OCI-LY3 (cell line): Measurements from ENCODE around the gene OPCML.

ENCODE experiments used
- H2AFZ ChIP-seq: fragments of 200-600, 300-600 bp; shearing (Covaris generic); 2 replicates; pipeline ENCODE4 v1.6.0; 2014; ENCODE audit warnings: antibody characterized with exemption, low read depth, low read length
- H3K27ac ChIP-seq: fragments of 200-600, 300-600 bp; sonication (generic); 2 replicates; pipeline ENCODE4 v1.5.1; 2014; ENCODE audit warnings: mild to moderate bottlenecking, low read length, moderate library complexity, mixed read lengths
- H3K27me3 ChIP-seq: fragments of 200-600, 300-600 bp; sonication (generic); 2 replicates; pipeline ENCODE4 v1.6.1; 2014; ENCODE audit warnings: low read depth, low read length, mixed read lengths
- H3K36me3 ChIP-seq: fragments of 200-600, 300-600 bp; sonication (generic); replicated peaks from 2 replicates; pipeline ENCODE3; 2014; ENCODE audit warnings: low read depth, low read length, mixed read lengths
- H3K4me1 ChIP-seq: fragments of 300-600, 200-600 bp; sonication (generic); 2 replicates; pipeline ENCODE4 v1.6.1; 2014; ENCODE audit warnings: low read length, mixed read lengths
- H3K4me2 ChIP-seq: fragments of 200-600, 300-600 bp; sonication (generic); 2 replicates; pipeline ENCODE4 v1.6.1; 2014; ENCODE audit warnings: low read length, mixed read lengths
- H3K4me3 ChIP-seq: fragments of 300-600, 200-600 bp; sonication (generic); 2 replicates; pipeline ENCODE4 v1.5.1; 2014; ENCODE audit warnings: antibody characterized with exemption, mild to moderate bottlenecking, low read length, moderate library complexity
- H3K79me2 ChIP-seq: fragments of 300-600, 200-600 bp; shearing (Covaris generic); 2 replicates; pipeline ENCODE4 v1.6.1; 2014; ENCODE audit warnings: mild to moderate bottlenecking, low read length, mixed read lengths
- H3K9ac ChIP-seq: fragments of 300-600, 200-600 bp; shearing (Covaris generic); 2 replicates; pipeline ENCODE4 v1.6.0; 2014; ENCODE audit warnings: mild to moderate bottlenecking, low read length, moderate library complexity
- H3K9me3 ChIP-seq: fragments of 200-600, 300-600 bp; shearing (Covaris generic); 2 replicates; pipeline ENCODE4 v1.6.1; 2014; ENCODE audit warnings: low read length, mixed read lengths; ENCODE audit not compliant: insufficient read depth
- H4K20me1 ChIP-seq: fragments of 200-600, 300-600 bp; sonication (generic); 2 replicates; pipeline ENCODE4 v1.6.1; 2016; ENCODE audit warnings: low read length, mixed read lengths; ENCODE audit not compliant: insufficient read depth
- EZH2phosphoT487 ChIP-seq: fragments of 200-600 bp; shearing (Covaris generic); IDR thresholded peaks from 2 replicates; pipeline ENCODE4 v1.6.1; 2018; ENCODE audit warnings: antibody characterized with exemption, mixed run types, low read depth
- TF ChIP-seq, protein P1 (sequence below): fragments of 200-600, 300-600 bp; sonication (generic); IDR thresholded peaks from 2 replicates; pipeline ENCODE4 v1.5.1; 2014; ENCODE audit warnings: antibody characterized with exemption, low read length, low read depth

Gene OPCML

DNA sequence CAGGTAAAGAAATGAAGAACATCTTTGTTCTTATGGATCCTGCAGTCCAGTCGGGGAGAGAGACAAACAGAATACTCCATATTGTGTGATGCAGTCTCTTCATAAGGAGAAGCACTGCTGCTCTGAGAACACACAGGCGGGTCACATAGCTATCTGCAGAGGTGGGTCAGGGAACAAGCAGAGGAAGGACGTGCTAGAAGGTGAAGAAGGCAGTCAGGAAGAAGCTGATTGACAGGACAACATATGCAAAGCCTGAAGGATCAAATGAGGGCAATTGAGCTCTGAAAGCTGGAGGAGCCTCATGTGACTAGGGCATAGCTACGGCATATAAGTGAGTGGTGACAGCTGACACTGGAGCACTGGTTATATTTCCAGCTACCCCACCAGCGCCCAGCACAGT is 122.5 kb downstream of the OPCML start:
- H3K36me3 ChIP-seq = no peaks in the 10 kb centered on the region
- no peak overlapping the region for H3K4me2 ChIP-seq
- H3K4me1 ChIP-seq = no peaks in the 10 kb centered on the region
- no peak overlapping the region for H3K9ac ChIP-seq
- H3K27ac ChIP-seq = no peak overlapping the region
- H3K4me3 ChIP-seq = no peak overlapping the region
- H3K27me3 ChIP-seq = no peaks in the 10 kb centered on the region
- H3K9me3 ChIP-seq = no peaks in the 10 kb centered on the region
- H2AFZ ChIP-seq = no peak overlapping the region
- no peaks in the 10 kb centered on the region for H4K20me1 ChIP-seq
- TF ChIP-seq EZH2phosphoT487 = no peak
- TF ChIP-seq, protein P1, sequence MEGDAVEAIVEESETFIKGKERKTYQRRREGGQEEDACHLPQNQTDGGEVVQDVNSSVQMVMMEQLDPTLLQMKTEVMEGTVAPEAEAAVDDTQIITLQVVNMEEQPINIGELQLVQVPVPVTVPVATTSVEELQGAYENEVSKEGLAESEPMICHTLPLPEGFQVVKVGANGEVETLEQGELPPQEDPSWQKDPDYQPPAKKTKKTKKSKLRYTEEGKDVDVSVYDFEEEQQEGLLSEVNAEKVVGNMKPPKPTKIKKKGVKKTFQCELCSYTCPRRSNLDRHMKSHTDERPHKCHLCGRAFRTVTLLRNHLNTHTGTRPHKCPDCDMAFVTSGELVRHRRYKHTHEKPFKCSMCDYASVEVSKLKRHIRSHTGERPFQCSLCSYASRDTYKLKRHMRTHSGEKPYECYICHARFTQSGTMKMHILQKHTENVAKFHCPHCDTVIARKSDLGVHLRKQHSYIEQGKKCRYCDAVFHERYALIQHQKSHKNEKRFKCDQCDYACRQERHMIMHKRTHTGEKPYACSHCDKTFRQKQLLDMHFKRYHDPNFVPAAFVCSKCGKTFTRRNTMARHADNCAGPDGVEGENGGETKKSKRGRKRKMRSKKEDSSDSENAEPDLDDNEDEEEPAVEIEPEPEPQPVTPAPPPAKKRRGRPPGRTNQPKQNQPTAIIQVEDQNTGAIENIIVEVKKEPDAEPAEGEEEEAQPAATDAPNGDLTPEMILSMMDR = no peak
- no peaks in the 10 kb centered on the region for H3K79me2 ChIP-seq

DNA sequence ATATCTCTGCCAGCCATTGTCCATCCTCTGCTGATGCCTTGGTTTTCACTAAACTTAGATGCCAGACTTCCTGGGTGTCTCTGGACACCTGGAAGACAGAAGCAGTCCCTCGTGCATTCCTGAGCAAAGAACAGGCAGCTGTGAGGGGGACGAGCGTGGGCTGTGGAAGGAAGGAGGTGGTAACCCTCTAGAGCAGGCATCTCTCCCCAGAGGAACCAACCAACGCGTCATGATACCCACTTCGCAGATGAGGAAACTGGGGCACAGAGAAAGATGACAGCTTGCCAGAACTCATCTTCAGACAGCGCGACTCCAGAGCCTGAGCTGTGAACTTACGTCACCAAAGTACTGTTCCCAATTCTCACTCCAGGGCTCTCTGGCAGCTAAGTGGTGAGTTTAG is 123.4 kb downstream of the OPCML start:
- no peaks in the 10 kb centered on the region for H3K9me3 ChIP-seq
- H3K79me2 ChIP-seq = no peaks in the 10 kb centered on the region
- no peaks in the 10 kb centered on the region for H4K20me1 ChIP-seq
- H3K9ac ChIP-seq = no peak overlapping the region
- H3K4me1 ChIP-seq = no peaks in the 10 kb centered on the region
- no peaks in the 10 kb centered on the region for H3K36me3 ChIP-seq
- no peak overlapping the region for H3K4me2 ChIP-seq
- no peak overlapping the region for H2AFZ ChIP-seq
- H3K27ac ChIP-seq = no peak overlapping the region
- H3K27me3 ChIP-seq = no peaks in the 10 kb centered on the region
- no peak for TF ChIP-seq EZH2phosphoT487
- TF ChIP-seq, protein P1 = no peak
- no peak overlapping the region for H3K4me3 ChIP-seq

DNA sequence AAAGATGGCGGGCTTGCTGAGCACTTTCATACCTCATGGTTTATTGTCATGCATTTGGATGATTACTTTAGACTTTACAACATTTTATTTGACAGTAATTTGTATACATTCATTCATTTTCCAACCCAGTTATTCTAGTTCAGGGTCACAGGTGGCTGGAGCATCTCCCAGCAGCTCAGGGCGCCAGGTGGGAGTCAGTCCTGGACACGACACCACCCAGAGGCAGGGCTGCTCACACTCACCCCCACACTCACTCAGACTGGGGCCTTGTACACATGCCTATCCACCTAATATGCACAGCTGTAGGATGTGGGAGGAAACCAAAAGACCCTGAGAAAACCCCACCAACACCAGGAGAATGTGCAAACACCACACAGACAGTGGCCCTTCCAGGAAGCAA is 123.9 kb downstream of the OPCML start:
- Histone ChIP-seq H3K4me1 (no peaks in the 10 kb centered on the region), H3K9ac (no peak overlapping the region), H3K27me3 (no peaks in the 10 kb centered on the region), H3K36me3 (no peaks in the 10 kb centered on the region), H3K4me3 (no peak overlapping the region), H3K9me3 (no peaks in the 10 kb centered on the region), H3K4me2 (no peak overlapping the region), H2AFZ (no peak overlapping the region), H3K27ac (no peak overlapping the region), H3K79me2 (no peaks in the 10 kb centered on the region), H4K20me1 (no peaks in the 10 kb centered on the region)
- TF ChIP-seq EZH2phosphoT487 = no peak
- TF ChIP-seq, protein P1 = no peak

DNA sequence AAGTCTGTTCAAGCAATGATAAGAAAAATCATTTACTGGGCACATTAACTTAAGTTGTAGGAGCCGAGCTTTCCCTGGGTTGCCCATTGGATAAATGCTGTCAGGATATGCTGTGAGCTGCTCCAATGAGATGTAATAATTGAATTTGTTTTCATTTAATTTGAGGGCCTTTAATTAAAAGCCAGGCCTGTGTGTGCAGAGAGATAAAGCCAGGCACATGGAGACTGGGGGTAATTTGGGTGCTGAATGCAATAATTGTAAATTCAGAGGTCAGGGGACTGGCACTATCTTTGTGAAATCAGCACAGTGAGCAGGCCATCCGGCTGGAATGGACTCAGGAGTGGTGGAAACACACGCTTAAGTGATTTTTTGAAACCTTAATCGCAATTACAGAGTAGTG is 125.8 kb downstream of the OPCML start:
- TF ChIP-seq, protein P1 = no peak
- TF ChIP-seq EZH2phosphoT487 = no peak
- Histone ChIP-seq H3K9me3 (no peaks in the 10 kb centered on the region), H3K79me2 (no peaks in the 10 kb centered on the region), H3K27ac (no peak overlapping the region), H2AFZ (no peak overlapping the region), H3K9ac (no peak overlapping the region), H3K4me2 (no peak overlapping the region), H3K36me3 (no peaks in the 10 kb centered on the region), H3K4me3 (no peak overlapping the region), H4K20me1 (no peaks in the 10 kb centered on the region), H3K27me3 (no peaks in the 10 kb centered on the region), H3K4me1 (no peaks in the 10 kb centered on the region)
